ENCODE results near the gene CBX3.
"Not testable (repeated sequence)": the region's sequence is repeated elsewhere in the genome, so short reads cannot be mapped to it uniquely, and the experiment has no call there.

CBX3 gene

DNA sequence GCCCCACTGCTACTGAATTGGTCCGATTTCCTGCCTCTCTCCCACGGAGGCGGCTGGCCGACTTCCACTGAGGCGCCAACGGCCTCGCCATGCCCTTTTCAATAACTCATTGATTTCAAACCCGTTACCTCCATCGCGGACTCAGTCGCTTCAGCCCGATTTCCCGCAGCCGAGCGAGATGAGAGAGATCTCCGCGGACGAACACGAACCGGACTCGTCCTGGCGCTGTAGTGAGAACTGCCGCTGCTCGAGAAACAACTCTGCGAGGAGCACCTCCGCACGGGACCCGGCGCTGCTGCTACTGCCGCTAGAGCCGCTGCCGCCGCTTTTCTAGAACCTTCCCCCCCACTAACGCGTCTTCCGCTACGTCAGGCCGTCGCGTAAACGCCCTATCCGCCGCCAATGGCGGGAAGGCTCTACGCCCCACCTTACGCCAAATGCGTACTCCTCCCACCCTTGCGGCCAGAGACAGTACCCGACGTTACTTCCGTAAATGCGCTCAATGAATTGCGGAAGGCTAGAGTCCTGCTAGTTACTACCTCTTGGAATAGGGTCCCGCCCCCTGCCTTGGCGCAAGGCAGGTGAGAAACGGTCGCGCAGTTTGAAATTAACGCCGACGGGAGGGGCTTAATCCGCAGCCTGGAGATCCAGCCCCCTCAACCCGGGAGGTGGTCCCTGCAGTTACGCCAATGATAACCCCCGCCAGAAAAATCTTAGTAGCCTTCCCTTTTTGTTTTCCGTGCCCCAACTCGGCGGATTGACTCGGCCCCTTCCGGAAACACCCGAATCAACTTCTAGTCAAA is 900 bp upstream of the CBX3 start, which contains the start of gene HNRNPA2B1:
Gene HNRNPA2B1 (minus strand): TSS at position 303 of the 803 bp plus-strand sequence. CDS start 169 bp downstream, at position 134.
- in situ Hi-C loops (cut with HindIII; ENCODE audit: low sequenced_read_pairs) = no loop called here

- in situ Hi-C loops (cut with HindIII; ENCODE audit: low sequenced_read_pairs) = no loop called here
Measured at GRCh38 chr7:26202019-26202990, 760 bp downstream of the CBX3 start.

DNA sequence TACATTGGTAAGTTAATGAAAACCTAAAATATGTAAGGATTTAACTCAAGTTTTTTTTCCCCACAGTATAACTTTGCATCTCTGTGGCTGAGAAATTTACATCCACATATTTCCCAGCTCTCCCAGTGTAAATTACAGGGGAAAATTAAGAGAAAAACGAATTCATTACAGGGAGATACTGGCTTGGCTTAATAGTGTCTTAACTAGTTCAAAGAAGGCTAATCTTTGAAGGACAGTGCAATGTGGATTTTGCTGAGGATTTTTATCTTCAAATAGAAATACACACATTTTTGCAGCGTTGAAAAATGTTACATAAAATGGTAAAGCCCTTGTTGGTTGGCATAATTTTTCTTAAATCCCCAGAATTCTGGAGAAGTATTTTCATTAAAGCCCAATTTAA is 1.5 kb downstream of the CBX3 start:
- in situ Hi-C loops (cut with HindIII; ENCODE audit: low sequenced_read_pairs) = no loop called here

DNA sequence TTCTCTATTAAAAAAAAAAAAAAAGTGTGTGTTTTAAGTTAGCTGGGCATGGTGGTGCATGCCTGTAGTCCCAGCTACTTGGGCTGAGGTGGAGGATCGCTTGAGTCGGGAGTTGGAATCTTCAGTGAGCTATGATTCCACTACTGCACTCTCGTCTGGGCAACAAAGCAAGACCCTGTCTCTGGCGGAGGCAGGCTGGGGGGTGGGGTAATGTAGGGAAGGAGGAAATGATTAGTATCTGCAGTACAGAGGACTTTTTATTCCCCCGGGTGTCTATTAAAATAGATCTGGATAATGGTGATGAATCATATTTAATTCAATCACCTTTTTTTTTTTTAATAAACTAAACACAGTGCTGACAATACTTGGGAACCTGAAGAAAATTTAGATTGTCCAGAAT is 6.5 kb downstream of the CBX3 start:
- in situ Hi-C loops (cut with HindIII; ENCODE audit: low sequenced_read_pairs) = no loop called here

DNA sequence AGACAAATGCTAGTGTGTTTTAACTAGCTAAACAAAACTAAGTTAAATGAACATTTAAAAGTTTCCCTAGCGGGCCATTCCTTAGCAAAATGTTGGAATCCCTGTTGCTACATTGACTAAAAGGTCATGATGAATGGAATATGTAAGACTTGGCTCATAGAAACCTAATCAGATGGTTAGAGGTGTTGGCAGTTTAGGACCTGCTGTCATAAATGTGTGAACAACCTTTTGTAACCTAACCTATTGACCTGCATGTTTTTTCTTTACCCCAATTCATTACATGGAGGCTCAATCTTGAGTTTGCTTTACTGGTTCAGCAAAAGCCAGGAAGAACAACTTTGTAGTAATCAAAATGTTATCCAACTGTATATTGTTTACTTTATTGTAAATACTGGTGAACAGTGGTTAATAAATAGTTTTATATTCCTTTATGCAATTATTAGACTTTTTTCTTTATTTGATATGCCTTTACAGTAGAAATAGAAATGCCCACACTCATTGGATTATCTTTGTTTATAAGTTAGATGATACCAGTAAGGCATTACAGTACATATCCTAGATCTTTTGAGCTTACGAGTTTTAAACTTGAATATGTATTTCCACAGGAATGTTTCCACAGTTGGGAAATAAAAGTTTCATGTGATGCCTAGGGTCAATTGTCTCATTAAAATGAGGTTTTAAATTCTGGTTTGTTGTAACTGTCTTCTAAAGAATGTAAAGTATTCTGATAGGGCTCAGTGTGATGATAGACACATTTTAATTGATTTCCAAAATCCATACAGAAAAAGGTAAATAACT is 11.6 kb downstream of the CBX3 start:
- in situ Hi-C loops (cut with HindIII; ENCODE audit: low sequenced_read_pairs) = no loop called here

DNA sequence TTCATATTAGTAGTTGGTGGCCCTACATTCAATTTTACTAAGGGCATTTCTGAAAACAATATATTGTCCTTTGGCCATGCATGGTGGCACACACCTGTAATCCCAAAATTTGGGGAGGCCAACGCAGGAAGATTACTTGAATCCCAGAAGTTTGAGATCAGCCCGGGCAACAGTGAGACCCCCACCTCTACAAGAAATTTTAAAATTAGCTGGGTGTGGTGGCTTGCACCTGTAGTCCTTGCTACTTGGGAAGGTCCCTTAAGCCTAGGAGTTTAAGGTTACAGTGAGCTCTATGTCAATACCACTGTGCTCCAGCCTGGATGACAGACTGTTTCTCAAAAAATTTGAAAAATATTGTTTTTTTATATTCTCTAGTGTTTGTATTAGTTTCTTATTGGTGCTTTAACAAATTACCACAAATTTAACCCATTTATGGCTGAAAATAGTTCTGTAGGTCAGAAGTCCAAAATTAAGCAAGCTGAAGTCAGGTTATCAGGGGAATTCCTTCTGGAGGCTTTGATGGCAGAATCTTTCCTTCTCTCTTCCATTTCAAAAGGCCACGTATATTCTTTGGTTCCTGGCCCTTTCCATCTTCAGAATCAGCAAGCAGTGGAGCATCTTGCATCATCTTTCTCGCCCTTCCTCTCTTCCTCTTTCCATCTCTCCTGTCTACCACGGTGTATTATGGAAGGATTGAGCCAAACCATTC is 12.4 kb downstream of the CBX3 start:
- in situ Hi-C loops (cut with HindIII; ENCODE audit: low sequenced_read_pairs) = no loop called here

- in situ Hi-C loops (cut with HindIII; ENCODE audit: low sequenced_read_pairs) = no loop called here
Measured at GRCh38 chr7:26216049-26216448, 14.5 kb downstream of the CBX3 start.

GRCh38 chr7:26224359-26224758 is 22.8 kb downstream of the CBX3 start:
- in situ Hi-C loops (cut with HindIII; ENCODE audit: low sequenced_read_pairs) = no loop called here

- in situ Hi-C loops (cut with HindIII; ENCODE audit: low sequenced_read_pairs) = no loop called here
Measured at GRCh38 chr7:26227987-26228386, 26.4 kb downstream of the CBX3 start.

DNA sequence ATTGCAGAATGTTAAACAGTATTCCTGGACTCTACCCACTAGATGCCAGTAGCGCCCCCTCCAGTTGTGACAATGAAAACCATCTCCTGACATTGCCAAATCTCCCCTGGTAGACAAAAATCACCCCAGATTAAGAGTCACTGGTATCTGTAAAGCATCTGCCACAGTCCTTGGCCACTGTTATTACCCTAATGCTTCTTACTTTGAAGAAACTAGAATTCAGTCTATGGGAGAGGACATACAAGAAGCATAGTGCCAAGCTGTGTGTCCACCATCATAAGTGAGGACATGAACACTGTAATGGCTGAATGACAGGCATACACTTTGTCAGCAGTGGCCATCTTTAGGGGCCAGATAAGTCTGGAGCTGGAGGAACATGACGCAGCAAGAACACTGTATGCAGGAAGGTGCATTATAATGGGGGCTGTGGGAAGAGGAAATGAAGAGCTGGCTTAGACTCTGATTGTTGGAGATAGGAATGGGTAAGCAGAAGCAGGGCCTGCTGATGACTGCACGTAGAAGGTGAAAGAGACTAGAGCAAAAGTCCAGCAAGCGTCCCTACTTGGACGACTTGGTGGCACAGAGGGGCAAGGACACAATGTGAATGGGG is 32.5 kb downstream of the CBX3 start:
- in situ Hi-C loops (cut with HindIII; ENCODE audit: low sequenced_read_pairs) = no loop called here

DNA sequence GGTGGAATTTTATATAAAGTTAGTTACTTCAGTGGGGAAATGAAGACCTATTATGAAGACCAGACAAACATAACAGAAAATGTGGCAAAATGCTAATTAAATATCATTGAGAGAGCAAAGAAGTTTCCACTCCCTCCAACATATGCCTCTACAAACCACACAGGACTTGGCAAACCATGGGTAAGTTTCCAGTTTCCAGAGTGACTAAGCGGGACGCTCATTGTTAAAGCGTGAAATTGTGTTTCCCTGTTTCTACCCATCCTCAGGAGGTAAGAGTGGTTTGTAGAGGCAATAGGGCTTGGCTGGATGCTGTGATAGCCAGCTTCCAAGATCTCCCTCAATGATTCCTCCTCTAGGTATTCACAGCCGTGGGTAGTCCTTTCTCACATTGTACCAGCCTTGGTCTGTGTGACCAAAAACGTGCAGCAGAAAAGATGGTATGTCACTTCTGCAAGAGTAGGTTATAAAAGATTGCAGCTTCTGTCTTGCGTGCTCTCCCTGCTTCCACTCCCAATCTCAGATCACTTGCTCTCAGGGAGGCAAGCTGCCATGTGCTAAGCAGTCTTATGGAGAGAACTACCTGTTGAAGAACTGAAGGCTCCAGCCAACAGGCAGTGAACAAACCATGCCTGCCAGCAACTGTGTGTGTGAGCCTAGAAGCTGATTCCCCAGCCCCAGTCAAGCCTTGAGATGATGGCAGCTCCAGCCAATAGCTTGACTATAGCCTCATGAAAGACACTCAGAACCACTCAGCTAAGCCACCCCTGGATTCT is 35.7 kb downstream of the CBX3 start:
- in situ Hi-C loops (cut with HindIII; ENCODE audit: low sequenced_read_pairs) = no loop called here

DNA sequence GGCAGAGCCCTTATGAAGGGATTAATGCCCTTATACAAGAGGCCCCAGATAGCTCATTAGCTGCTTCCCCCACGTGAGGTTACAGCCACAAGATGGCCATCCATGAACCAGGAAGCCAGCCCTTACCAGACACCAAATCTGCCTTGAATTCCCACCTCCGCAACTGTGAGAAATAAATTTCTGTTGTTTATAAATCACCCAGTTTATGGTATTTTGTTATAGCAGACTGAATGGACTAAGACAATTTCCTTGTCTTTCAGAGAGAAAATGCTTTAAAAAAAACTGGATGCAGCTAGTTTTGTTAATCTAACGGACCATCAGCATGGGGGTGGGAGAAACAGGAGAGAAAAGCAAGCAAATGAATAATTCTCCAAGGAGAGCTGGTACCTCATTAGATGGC is 36.5 kb downstream of the CBX3 start:
- in situ Hi-C loops (cut with HindIII; ENCODE audit: low sequenced_read_pairs) = no loop called here

GRCh38 chr7:26245150-26245549 is 43.6 kb downstream of the CBX3 start:
- in situ Hi-C loops (cut with HindIII; ENCODE audit: low sequenced_read_pairs) = no loop called here

- in situ Hi-C loops (cut with HindIII; ENCODE audit: low sequenced_read_pairs) = no loop called here
Measured at GRCh38 chr7:26250239-26250638, 48.7 kb downstream of the CBX3 start.

DNA sequence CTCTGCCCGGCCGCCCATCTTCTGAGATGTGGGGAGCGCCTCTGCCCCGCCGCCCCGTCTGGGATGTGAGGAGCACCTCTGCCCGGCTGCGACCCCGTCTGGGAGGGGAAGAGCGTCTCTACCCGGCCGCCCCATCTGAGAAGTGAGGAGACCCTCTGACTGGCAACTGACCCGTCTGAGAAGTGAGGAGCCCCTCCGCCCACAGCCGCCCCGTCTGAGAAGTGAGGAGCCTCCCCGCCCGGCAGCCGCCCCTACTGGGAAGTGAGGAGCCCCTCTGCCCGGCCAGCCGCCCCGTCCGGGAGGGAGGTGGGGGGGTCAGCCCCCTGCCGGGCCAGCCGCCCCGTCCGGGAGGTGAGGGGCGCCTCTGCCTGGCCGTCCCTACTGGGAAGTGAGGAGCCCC is 60.3 kb downstream of the CBX3 start:
- in situ Hi-C loops (cut with HindIII; ENCODE audit: low sequenced_read_pairs) = not testable (repeated sequence)
